ENCODE results near the gene HDAC1. TPM values are rescaled to one million over a fixed set of nuclear protein-coding genes. Genes with fewer than 3 reads are reported as not detected.

The HDAC1 gene
- total and polyA plus RNA-seq, 2 of the 13 experiments (the other 11 are each of a cell fraction or from before 2014, with no cell fraction given), result 93.5 to 189 TPM

DNA sequence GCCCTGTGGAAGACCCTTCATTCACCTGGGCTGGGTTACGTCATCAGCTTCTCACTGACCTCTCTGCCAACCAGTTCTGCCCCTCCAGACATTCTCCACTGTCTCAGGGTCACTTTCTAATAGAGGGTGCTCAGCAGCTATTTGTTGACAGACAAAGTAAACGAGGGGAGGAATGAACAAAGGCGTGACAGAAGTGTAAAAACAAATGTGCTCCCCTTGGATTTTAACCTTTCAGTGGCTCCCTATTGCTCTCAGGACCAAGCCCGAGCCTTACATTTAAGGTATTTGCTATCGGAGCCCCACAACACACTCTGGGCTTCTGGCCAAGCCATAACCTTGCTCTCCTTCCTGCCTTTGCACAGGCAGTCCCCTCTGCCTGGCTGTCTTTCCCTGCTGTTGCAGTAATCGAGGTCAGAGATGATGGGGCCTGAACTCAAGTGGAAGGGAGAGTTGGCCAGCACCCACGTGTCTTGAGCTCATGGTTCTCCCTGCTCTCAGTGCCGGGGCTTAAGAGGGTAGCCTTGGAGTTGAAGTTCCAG is 53.5 kb downstream of the HDAC1 start (continued):
- TF ChIP-seq, protein P1, sequence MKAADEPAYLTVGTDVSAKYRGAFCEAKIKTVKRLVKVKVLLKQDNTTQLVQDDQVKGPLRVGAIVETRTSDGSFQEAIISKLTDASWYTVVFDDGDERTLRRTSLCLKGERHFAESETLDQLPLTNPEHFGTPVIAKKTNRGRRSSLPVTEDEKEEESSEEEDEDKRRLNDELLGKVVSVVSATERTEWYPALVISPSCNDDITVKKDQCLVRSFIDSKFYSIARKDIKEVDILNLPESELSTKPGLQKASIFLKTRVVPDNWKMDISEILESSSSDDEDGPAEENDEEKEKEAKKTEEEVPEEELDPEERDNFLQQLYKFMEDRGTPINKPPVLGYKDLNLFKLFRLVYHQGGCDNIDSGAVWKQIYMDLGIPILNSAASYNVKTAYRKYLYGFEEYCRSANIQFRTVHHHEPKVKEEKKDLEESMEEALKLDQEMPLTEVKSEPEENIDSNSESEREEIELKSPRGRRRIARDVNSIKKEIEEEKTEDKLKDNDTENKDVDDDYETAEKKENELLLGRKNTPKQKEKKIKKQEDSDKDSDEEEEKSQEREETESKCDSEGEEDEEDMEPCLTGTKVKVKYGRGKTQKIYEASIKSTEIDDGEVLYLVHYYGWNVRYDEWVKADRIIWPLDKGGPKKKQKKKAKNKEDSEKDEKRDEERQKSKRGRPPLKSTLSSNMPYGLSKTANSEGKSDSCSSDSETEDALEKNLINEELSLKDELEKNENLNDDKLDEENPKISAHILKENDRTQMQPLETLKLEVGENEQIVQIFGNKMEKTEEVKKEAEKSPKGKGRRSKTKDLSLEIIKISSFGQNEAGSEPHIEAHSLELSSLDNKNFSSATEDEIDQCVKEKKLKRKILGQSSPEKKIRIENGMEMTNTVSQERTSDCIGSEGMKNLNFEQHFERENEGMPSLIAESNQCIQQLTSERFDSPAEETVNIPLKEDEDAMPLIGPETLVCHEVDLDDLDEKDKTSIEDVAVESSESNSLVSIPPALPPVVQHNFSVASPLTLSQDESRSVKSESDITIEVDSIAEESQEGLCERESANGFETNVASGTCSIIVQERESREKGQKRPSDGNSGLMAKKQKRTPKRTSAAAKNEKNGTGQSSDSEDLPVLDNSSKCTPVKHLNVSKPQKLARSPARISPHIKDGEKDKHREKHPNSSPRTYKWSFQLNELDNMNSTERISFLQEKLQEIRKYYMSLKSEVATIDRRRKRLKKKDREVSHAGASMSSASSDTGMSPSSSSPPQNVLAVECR (CRISPR knock-in tag; IDR thresholded peaks at IDR 0.05; ENCODE audit: borderline replicate concordance), result peak; percentile 33; the same call in 1 of the 2 replicates
- TF ChIP-seq, protein P2, sequence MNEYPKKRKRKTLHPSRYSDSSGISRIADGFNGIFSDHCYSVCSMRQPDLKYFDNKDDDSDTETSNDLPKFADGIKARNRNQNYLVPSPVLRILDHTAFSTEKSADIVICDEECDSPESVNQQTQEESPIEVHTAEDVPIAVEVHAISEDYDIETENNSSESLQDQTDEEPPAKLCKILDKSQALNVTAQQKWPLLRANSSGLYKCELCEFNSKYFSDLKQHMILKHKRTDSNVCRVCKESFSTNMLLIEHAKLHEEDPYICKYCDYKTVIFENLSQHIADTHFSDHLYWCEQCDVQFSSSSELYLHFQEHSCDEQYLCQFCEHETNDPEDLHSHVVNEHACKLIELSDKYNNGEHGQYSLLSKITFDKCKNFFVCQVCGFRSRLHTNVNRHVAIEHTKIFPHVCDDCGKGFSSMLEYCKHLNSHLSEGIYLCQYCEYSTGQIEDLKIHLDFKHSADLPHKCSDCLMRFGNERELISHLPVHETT (CRISPR knock-in tag; conservative IDR thresholded peaks at IDR 0.05), result no peak
- TF ChIP-seq POLR2AphosphoS5 (IDR thresholded peaks at IDR 0.05; ENCODE audit: low read depth, low read length) (no peak), HCFC1 (IDR thresholded peaks at IDR 0.05; ENCODE audit: low read depth, low read length) (no peak), ZNF510 (CRISPR knock-in tag; IDR thresholded peaks at IDR 0.05; ENCODE audit: low read depth) (no peak), ZNF225 (CRISPR knock-in tag; IDR thresholded peaks at IDR 0.05) (no peak), ZNF567 (CRISPR knock-in tag; IDR thresholded peaks at IDR 0.05; ENCODE audit: borderline replicate concordance) (no peak), MTF1 (CRISPR knock-in tag; IDR thresholded peaks at IDR 0.05) (no peak), TCF12 (IDR thresholded peaks at IDR 0.05) (no peak), TCF12 (CRISPR knock-in tag; IDR thresholded peaks at IDR 0.05) (no peak), CREM (IDR thresholded peaks at IDR 0.05) (peak; percentile 50), CREM (CRISPR knock-in tag; IDR thresholded peaks at IDR 0.05) (no peak), AGO2 (optimal IDR thresholded peaks at IDR 0.05; ENCODE audit: low read depth, low read length) (no peak), ZNF160 (CRISPR knock-in tag; IDR thresholded peaks at IDR 0.05) (no peak), SOX13 (IDR thresholded peaks at IDR 0.05) (no peak), SOX13 (CRISPR knock-in tag; conservative IDR thresholded peaks at IDR 0.05 in 1 of 2, IDR thresholded peaks at IDR 0.05 in 1 of 2) (peak in 1 of 2 experiments; percentile 86; a peak in 2 of 4 replicates), ZNF737 (CRISPR knock-in tag; IDR thresholded peaks at IDR 0.05; ENCODE audit: borderline replicate concordance) (no peak), ZNF256 (CRISPR knock-in tag; conservative IDR thresholded peaks at IDR 0.05) (no peak), ZNF549 (CRISPR knock-in tag; IDR thresholded peaks at IDR 0.05) (no peak), ZC3H4 (CRISPR knock-in tag; IDR thresholded peaks at IDR 0.05; ENCODE audit: borderline replicate concordance) (no peak), GLI4 (CRISPR knock-in tag; IDR thresholded peaks at IDR 0.05; ENCODE audit: borderline replicate concordance) (no peak)
- TF ChIP-seq, protein P3, sequence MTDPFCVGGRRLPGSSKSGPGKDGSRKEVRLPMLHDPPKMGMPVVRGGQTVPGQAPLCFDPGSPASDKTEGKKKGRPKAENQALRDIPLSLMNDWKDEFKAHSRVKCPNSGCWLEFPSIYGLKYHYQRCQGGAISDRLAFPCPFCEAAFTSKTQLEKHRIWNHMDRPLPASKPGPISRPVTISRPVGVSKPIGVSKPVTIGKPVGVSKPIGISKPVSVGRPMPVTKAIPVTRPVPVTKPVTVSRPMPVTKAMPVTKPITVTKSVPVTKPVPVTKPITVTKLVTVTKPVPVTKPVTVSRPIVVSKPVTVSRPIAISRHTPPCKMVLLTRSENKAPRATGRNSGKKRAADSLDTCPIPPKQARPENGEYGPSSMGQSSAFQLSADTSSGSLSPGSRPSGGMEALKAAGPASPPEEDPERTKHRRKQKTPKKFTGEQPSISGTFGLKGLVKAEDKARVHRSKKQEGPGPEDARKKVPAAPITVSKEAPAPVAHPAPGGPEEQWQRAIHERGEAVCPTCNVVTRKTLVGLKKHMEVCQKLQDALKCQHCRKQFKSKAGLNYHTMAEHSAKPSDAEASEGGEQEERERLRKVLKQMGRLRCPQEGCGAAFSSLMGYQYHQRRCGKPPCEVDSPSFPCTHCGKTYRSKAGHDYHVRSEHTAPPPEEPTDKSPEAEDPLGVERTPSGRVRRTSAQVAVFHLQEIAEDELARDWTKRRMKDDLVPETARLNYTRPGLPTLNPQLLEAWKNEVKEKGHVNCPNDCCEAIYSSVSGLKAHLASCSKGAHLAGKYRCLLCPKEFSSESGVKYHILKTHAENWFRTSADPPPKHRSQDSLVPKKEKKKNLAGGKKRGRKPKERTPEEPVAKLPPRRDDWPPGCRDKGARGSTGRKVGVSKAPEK (CRISPR knock-in tag; IDR thresholded peaks at IDR 0.05; ENCODE audit: borderline replicate concordance), result no peak
- TF ChIP-seq, protein P4, sequence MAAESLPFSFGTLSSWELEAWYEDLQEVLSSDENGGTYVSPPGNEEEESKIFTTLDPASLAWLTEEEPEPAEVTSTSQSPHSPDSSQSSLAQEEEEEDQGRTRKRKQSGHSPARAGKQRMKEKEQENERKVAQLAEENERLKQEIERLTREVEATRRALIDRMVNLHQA (CRISPR knock-in tag; IDR thresholded peaks at IDR 0.05), result no peak

All from HepG2 (cell line).